Astrocyte (in vitro differentiated cells and primary cell): Measurements from ENCODE around the gene IL21R. TPM values are rescaled to one million over a fixed set of nuclear protein-coding genes. Genes with fewer than 3 reads are reported as not detected.

Experiments
- DNase-seq: peaks from one replicate; pipeline ENCODE4 v3.0.0-alpha.2; 2010; ENCODE audit warnings: low read depth
- FAIRE-seq: peaks from 2 replicates; lab custom pipeline; 2011; peaks lifted over from hg19 to GRCh38; lab: Jason Lieb, UNC
- H2AFZ ChIP-seq: 2 replicates; pipeline ENCODE4 v1.6.0; 2012; ENCODE audit warnings: low read depth, low read length, inconsistent platforms
- H3K27ac ChIP-seq: 2 replicates; pipeline ENCODE4 v1.5.1; 2011; ENCODE audit warnings: low read depth, low read length, inconsistent platforms
- H3K27me3 ChIP-seq: 2 replicates; pipeline ENCODE4 v1.6.0; 2011; ENCODE audit warnings: low read length, inconsistent platforms; ENCODE audit not compliant: insufficient read depth
- H3K36me3 ChIP-seq: 2 replicates; pipeline ENCODE4 v1.5.1; 2011; ENCODE audit warnings: low read length, inconsistent platforms; ENCODE audit not compliant: insufficient read depth
- H3K4me1 ChIP-seq: 2 replicates; pipeline ENCODE4 v1.5.1; 2011; ENCODE audit warnings: low read length, inconsistent platforms; ENCODE audit not compliant: insufficient read depth
- H3K4me2 ChIP-seq: 2 replicates; pipeline ENCODE4 v1.6.0; 2012; ENCODE audit warnings: low read length, inconsistent platforms
- H3K4me3 ChIP-seq: 2 replicates; pipeline ENCODE4 v1.5.1; 2011; ENCODE audit warnings: low read depth, mild to moderate bottlenecking, low read length, inconsistent platforms; ENCODE audit not compliant: insufficient read depth
- H3K79me2 ChIP-seq: 2 replicates; pipeline ENCODE4 v1.6.0; 2012; ENCODE audit warnings: mild to moderate bottlenecking, low read length, inconsistent platforms; ENCODE audit not compliant: insufficient read depth
- H3K9ac ChIP-seq: 2 replicates; pipeline ENCODE4 v1.6.0; 2012; ENCODE audit warnings: mild to moderate bottlenecking, low read length, inconsistent platforms
- H3K9me3 ChIP-seq: 2 replicates; pipeline ENCODE4 v1.5.1; 2012; ENCODE audit warnings: low read depth, mild to moderate bottlenecking, low read length, inconsistent platforms; ENCODE audit not compliant: insufficient read depth
- H4K20me1 ChIP-seq: 2 replicates; pipeline ENCODE4 v1.6.0; 2012; ENCODE audit warnings: low read length, inconsistent platforms; ENCODE audit not compliant: insufficient read depth
- H3K27ac Mint-ChIP-seq: one replicate; pipeline ENCODE4 v1.8.0; 2021; ENCODE audit warnings: mild to moderate bottlenecking, mixed read lengths; ENCODE audit not compliant: unreplicated experiment
- H3K27me3 Mint-ChIP-seq: one replicate; pipeline ENCODE4 v1.8.0; 2021; ENCODE audit warnings: low read depth, mixed read lengths; ENCODE audit not compliant: unreplicated experiment
- H3K36me3 Mint-ChIP-seq: one replicate; pipeline ENCODE4 v1.8.0; 2021; ENCODE audit warnings: low read depth, mixed read lengths; ENCODE audit not compliant: unreplicated experiment
- H3K4me1 Mint-ChIP-seq: one replicate; pipeline ENCODE4 v1.8.0; 2021; ENCODE audit warnings: low read depth, mixed read lengths; ENCODE audit not compliant: unreplicated experiment
- H3K4me3 Mint-ChIP-seq: one replicate; pipeline ENCODE4 v1.8.0; 2021; ENCODE audit warnings: mild to moderate bottlenecking, moderate library complexity, mixed read lengths; ENCODE audit not compliant: unreplicated experiment
- H3K9me3 Mint-ChIP-seq: one replicate; pipeline ENCODE4 v1.8.0; 2021; ENCODE audit warnings: mild to moderate bottlenecking, mixed read lengths; ENCODE audit not compliant: unreplicated experiment
- CTCF ChIP-seq: IDR thresholded peaks from 2 replicates; pipeline ENCODE4 v1.5.1; 2011; ENCODE audit warnings: low read depth, mild to moderate bottlenecking, inconsistent platforms, low read length, moderate library complexity; ENCODE audit not compliant: insufficient read depth
- EZH2 ChIP-seq: IDR thresholded peaks from 2 replicates; pipeline ENCODE4 v1.6.1; 2012; ENCODE audit warnings: mild to moderate bottlenecking, low read length, inconsistent platforms; ENCODE audit not compliant: insufficient read depth
- total RNA-seq: library from RNA; stranded (reverse); gene quantifications from 2 replicates; pipeline ENCODE4 v1.2.1, GENCODE V29; 2021

IL21R gene
- total RNA-seq, 1 donor from 2014 or later = 1.8 TPM

GRCh38 chr16:27485126-27485525, 83.2 kb downstream of the IL21R start:
- Histone ChIP-seq H3K27me3 (no peaks in the 10 kb centered on the region), H3K4me3 (no peak overlapping the region), H3K9ac (no peak overlapping the region), H2AFZ (no peak overlapping the region), H3K4me2 (no peak overlapping the region), H4K20me1 (no peaks in the 10 kb centered on the region), H3K9me3 (no peaks in the 10 kb centered on the region), H3K36me3 (peaks cover 65% of the 10 kb centered on the region), H3K27ac (no peak overlapping the region), H3K4me1 (no peaks in the 10 kb centered on the region), H3K79me2 (no peaks in the 10 kb centered on the region)
- peaks cover 43% of the 10 kb centered on the region for H3K36me3 Mint-ChIP-seq
- H3K4me3 Mint-ChIP-seq = no peak overlapping the region
- TF ChIP-seq CTCF = no peak
- TF ChIP-seq EZH2 = no peak
- no peaks in the 10 kb centered on the region for H3K27me3 Mint-ChIP-seq
- H3K9me3 Mint-ChIP-seq = no peaks in the 10 kb centered on the region
- no peak for DNase-seq
- no peak overlapping the region for H3K27ac Mint-ChIP-seq
- H3K4me1 Mint-ChIP-seq = no peaks in the 10 kb centered on the region
- no peak for FAIRE-seq

GRCh38 chr16:27485811-27486210, 83.8 kb downstream of the IL21R start:
- no peak for DNase-seq
- no peaks in the 10 kb centered on the region for H3K27me3 Mint-ChIP-seq
- H3K9me3 Mint-ChIP-seq = no peaks in the 10 kb centered on the region
- H3K4me1 Mint-ChIP-seq = no peaks in the 10 kb centered on the region
- no peak overlapping the region for H3K9ac ChIP-seq
- no peaks in the 10 kb centered on the region for H4K20me1 ChIP-seq
- H3K27ac ChIP-seq = no peak overlapping the region
- H3K4me1 ChIP-seq = no peaks in the 10 kb centered on the region
- no peaks in the 10 kb centered on the region for H3K27me3 ChIP-seq
- H3K27ac Mint-ChIP-seq = no peak overlapping the region
- H2AFZ ChIP-seq = no peak overlapping the region
- no peak overlapping the region for H3K4me2 ChIP-seq
- no peaks in the 10 kb centered on the region for H3K79me2 ChIP-seq
- H3K36me3 ChIP-seq = peaks cover 66% of the 10 kb centered on the region
- no peaks in the 10 kb centered on the region for H3K9me3 ChIP-seq
- TF ChIP-seq CTCF (no peak), EZH2 (no peak)
- no peak overlapping the region for H3K4me3 ChIP-seq
- no peak overlapping the region for H3K4me3 Mint-ChIP-seq
- peaks cover 43% of the 10 kb centered on the region for H3K36me3 Mint-ChIP-seq
- no peak for FAIRE-seq

- no peak overlapping the region for H3K9ac ChIP-seq
- H3K36me3 ChIP-seq = peaks cover 71% of the 10 kb centered on the region
- peaks cover 42% of the 10 kb centered on the region for H3K36me3 Mint-ChIP-seq
- H2AFZ ChIP-seq = no peak overlapping the region
- no peaks in the 10 kb centered on the region for H3K79me2 ChIP-seq
- no peaks in the 10 kb centered on the region for H3K9me3 Mint-ChIP-seq
- no peaks in the 10 kb centered on the region for H3K4me1 Mint-ChIP-seq
- no peak for DNase-seq
- no peaks in the 10 kb centered on the region for H4K20me1 ChIP-seq
- H3K27ac ChIP-seq = no peak overlapping the region
- no peak overlapping the region for H3K4me3 ChIP-seq
- no peak for FAIRE-seq
- no peak overlapping the region for H3K27ac Mint-ChIP-seq
- no peak overlapping the region for H3K4me3 Mint-ChIP-seq
- no peaks in the 10 kb centered on the region for H3K9me3 ChIP-seq
- no peak overlapping the region for H3K4me2 ChIP-seq
- no peaks in the 10 kb centered on the region for H3K27me3 ChIP-seq
- no peaks in the 10 kb centered on the region for H3K27me3 Mint-ChIP-seq
- H3K4me1 ChIP-seq = no peaks in the 10 kb centered on the region
- TF ChIP-seq CTCF = no peak
These were observed 84.4 kb downstream of the IL21R start for GRCh38 chr16:27486344-27486743.
